Measurements from ENCODE around the gene NOTCH1. TPM values are rescaled to one million over a fixed set of nuclear protein-coding genes. Genes with fewer than 3 reads are reported as not detected.

The NOTCH1 gene
- total RNA-seq, 1 experiment from 2014 or later = 39.2 TPM

GRCh38 chr9:136463578-136463977, 82.3 kb downstream of the NOTCH1 start:
- POLR2A ChIA-PET (ENCODE audit: unreplicated experiment) = no interaction called here
- Histone ChIP-seq H2AFZ (no peak overlapping the region), H3K9me3 (ENCODE audit: insufficient read depth, low read depth) (no peaks in the 10 kb centered on the region), H3K27ac (no peak overlapping the region), H3K36me3 (ENCODE audit: low read depth) (peaks cover 37% of the 10 kb centered on the region), H4K20me1 (ENCODE audit: insufficient read depth) (peaks cover 42% of the 10 kb centered on the region), H3K79me2 (ENCODE audit: low read depth) (no peaks in the 10 kb centered on the region), H3K4me3 (no peak overlapping the region), H3K9me2 (ENCODE audit: insufficient read depth) (no peaks in the 10 kb centered on the region), H3F3A (ENCODE audit: insufficient read depth, low read depth) (peaks cover 14% of the 10 kb centered on the region), H3K4me2 (no peak overlapping the region), H3K27me3 (ENCODE audit: insufficient read depth, low read depth) (no peaks in the 10 kb centered on the region), H3K4me1 (replicated peaks; ENCODE audit: insufficient read depth) (no peaks in the 10 kb centered on the region)
- no peak for DNase-seq
- intact Hi-C loops (cut with micrococcal nuclease; ENCODE audit: unreplicated experiment) = no loop called here
- no TSS peak for BruUV-seq (replicated peaks)
- no peak for TF ChIP-seq EZH2 (IDR thresholded peaks at IDR 0.05; ENCODE audit: low read depth)
- TF ChIP-seq, protein P1, sequence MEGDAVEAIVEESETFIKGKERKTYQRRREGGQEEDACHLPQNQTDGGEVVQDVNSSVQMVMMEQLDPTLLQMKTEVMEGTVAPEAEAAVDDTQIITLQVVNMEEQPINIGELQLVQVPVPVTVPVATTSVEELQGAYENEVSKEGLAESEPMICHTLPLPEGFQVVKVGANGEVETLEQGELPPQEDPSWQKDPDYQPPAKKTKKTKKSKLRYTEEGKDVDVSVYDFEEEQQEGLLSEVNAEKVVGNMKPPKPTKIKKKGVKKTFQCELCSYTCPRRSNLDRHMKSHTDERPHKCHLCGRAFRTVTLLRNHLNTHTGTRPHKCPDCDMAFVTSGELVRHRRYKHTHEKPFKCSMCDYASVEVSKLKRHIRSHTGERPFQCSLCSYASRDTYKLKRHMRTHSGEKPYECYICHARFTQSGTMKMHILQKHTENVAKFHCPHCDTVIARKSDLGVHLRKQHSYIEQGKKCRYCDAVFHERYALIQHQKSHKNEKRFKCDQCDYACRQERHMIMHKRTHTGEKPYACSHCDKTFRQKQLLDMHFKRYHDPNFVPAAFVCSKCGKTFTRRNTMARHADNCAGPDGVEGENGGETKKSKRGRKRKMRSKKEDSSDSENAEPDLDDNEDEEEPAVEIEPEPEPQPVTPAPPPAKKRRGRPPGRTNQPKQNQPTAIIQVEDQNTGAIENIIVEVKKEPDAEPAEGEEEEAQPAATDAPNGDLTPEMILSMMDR (conservative IDR thresholded peaks at IDR 0.05) = no peak
- CTCF ChIA-PET = no interaction called here

DNA sequence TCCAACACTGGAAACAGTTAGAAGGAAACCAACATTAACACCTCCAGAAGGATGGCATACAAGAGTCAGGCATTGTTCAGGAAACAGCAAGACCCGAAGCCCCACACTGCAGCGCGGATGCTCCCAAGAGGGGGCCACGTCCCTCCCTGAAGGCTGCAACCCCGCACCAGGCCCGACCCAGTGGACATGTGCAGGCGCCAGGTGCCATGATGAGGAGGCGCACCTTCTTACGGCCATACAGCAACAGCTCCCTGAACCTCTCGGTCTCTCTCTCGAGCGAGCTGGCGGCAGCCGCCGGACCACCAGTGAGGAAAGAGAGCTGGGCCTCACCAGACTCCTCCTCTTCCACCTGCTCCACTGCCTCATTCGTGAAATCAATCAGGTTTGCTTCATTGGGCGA, 83.2 kb downstream of the NOTCH1 start:
- POLR2A ChIA-PET (ENCODE audit: unreplicated experiment) = no interaction called here

DNA sequence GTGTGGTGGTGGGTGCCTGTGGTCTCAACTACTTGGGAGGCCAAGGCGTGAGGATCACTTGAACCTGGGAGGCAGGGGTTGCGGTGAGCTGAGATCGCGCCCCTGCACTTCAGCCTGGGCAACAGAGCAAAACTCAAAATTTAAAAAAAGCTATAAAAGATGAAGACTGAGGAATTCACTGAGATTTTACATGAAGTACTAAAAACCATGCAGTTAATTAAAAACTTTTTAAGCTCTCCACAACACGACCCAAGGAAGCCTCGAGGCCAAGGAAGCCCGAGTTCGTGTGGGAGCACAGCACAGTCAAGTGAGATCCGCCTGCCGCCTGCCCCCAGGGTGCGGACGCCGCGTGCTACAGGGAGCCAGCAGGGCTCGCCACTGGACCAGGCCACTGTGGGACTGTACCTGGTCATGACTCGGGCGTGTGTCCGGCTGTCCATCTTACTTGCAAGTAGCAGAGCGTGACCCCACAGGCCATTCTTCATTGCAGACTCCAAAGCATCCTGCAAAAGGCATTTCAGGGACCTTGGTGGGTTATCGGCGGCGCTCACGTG, 85.0 kb downstream of the NOTCH1 start:
- Histone ChIP-seq H3K4me1 (replicated peaks; ENCODE audit: insufficient read depth) (no peaks in the 10 kb centered on the region), H3K36me3 (ENCODE audit: low read depth) (peaks cover 33% of the 10 kb centered on the region), H3K4me3 (no peak overlapping the region), H2AFZ (no peak overlapping the region), H3K9me2 (ENCODE audit: insufficient read depth) (no peaks in the 10 kb centered on the region), H3K79me2 (ENCODE audit: low read depth) (no peaks in the 10 kb centered on the region), H3K9me3 (ENCODE audit: insufficient read depth, low read depth) (no peaks in the 10 kb centered on the region), H4K20me1 (ENCODE audit: insufficient read depth) (peaks cover 33% of the 10 kb centered on the region), H3K4me2 (no peak overlapping the region), H3K27me3 (ENCODE audit: insufficient read depth, low read depth) (no peaks in the 10 kb centered on the region), H3F3A (ENCODE audit: insufficient read depth, low read depth) (peaks cover 14% of the 10 kb centered on the region), H3K27ac (no peak overlapping the region)
- POLR2A ChIA-PET (ENCODE audit: unreplicated experiment) = interaction anchor here (0.6 kb wide), 1 partner anchor 97 kb away, joined by 7 read pairs; the partner anchor contains the start of gene DNLZ
- TF ChIP-seq EZH2 (IDR thresholded peaks at IDR 0.05; ENCODE audit: low read depth) = no peak
- TF ChIP-seq, protein P1 (conservative IDR thresholded peaks at IDR 0.05) = no peak
- CTCF ChIA-PET = no interaction called here
- BruUV-seq (replicated peaks) = no TSS peak
- DNase-seq = no peak
- intact Hi-C loops (cut with micrococcal nuclease; ENCODE audit: unreplicated experiment) = loop anchor here (2.0 kb wide), 1 partner anchor 46 kb away; no protein-coding TSS in a partner anchor

More for the DNA sequence above, 83.2 kb downstream of the NOTCH1 start:
- Histone ChIP-seq H3K9me2 (ENCODE audit: insufficient read depth) (no peaks in the 10 kb centered on the region), H3K4me3 (no peak overlapping the region), H3K4me1 (replicated peaks; ENCODE audit: insufficient read depth) (no peaks in the 10 kb centered on the region), H3K9me3 (ENCODE audit: insufficient read depth, low read depth) (no peaks in the 10 kb centered on the region), H3K27ac (no peak overlapping the region), H3K4me2 (no peak overlapping the region), H3K36me3 (ENCODE audit: low read depth) (peaks cover 34% of the 10 kb centered on the region), H4K20me1 (ENCODE audit: insufficient read depth) (peaks cover 35% of the 10 kb centered on the region), H3F3A (ENCODE audit: insufficient read depth, low read depth) (peaks cover 14% of the 10 kb centered on the region), H3K79me2 (ENCODE audit: low read depth) (no peaks in the 10 kb centered on the region), H3K27me3 (ENCODE audit: insufficient read depth, low read depth) (no peaks in the 10 kb centered on the region), H2AFZ (no peak overlapping the region)
- intact Hi-C loops (cut with micrococcal nuclease; ENCODE audit: unreplicated experiment) = no loop called here
- CTCF ChIA-PET = no interaction called here
- BruUV-seq (replicated peaks) = no TSS peak
- TF ChIP-seq, protein P1 (conservative IDR thresholded peaks at IDR 0.05) = no peak
- TF ChIP-seq EZH2 (IDR thresholded peaks at IDR 0.05; ENCODE audit: low read depth) = no peak
- DNase-seq = no peak
